ENCODE data around the gene MYCT1.
"Not testable (repeated sequence)": the region's sequence is repeated elsewhere in the genome, so short reads cannot be mapped to it uniquely, and the experiment has no call there.

MYCT1 gene

GRCh38 chr6:152697634-152698033 lies at the start of gene MYCT1:
TSS of gene MYCT1 (plus strand) at chr6:152697897. CDS start at chr6:152697903, 6 bp downstream.
- DNase-seq (ENCODE audit: low spot score), result peak; percentile 3

- DNase-seq (ENCODE audit: low spot score), result no peak
Observed at GRCh38 chr6:152648105-152648504, 49.6 kb upstream of the MYCT1 start.

GRCh38 chr6:152651986-152652385 lies 45.7 kb upstream of the MYCT1 start:
- DNase-seq (ENCODE audit: low spot score), result no peak

- DNase-seq (ENCODE audit: low spot score), result no peak
Observed at GRCh38 chr6:152661776-152662175, 35.9 kb upstream of the MYCT1 start.

GRCh38 chr6:152669895-152670294 lies 27.8 kb upstream of the MYCT1 start:
- DNase-seq (ENCODE audit: low spot score), result peak; percentile 15

GRCh38 chr6:152671171-152671570 lies 26.5 kb upstream of the MYCT1 start:
- no peak for DNase-seq (ENCODE audit: low spot score)

- no peak for DNase-seq (ENCODE audit: low spot score)
Observed at GRCh38 chr6:152673236-152673635, 24.5 kb upstream of the MYCT1 start.

- DNase-seq (ENCODE audit: low spot score), result no peak
Observed at GRCh38 chr6:152680151-152680550, 17.5 kb upstream of the MYCT1 start.

- no peak for DNase-seq (ENCODE audit: low spot score)
Observed at GRCh38 chr6:152680879-152681517, 16.7 kb upstream of the MYCT1 start.

GRCh38 chr6:152682141-152682540 lies 15.6 kb upstream of the MYCT1 start:
- no peak for DNase-seq (ENCODE audit: low spot score)

GRCh38 chr6:152682935-152683334 lies 14.8 kb upstream of the MYCT1 start:
- DNase-seq (ENCODE audit: low spot score), result not testable (repeated sequence)

GRCh38 chr6:152685819-152686218 lies 11.9 kb upstream of the MYCT1 start:
- DNase-seq (ENCODE audit: low spot score), result no peak

- DNase-seq (ENCODE audit: low spot score), result no peak
Observed at GRCh38 chr6:152695372-152696045, 2.2 kb upstream of the MYCT1 start.

- no peak for DNase-seq (ENCODE audit: low spot score)
Observed at GRCh38 chr6:152696522-152696921, 1.2 kb upstream of the MYCT1 start.

GRCh38 chr6:152698692-152699091 lies 995 bp downstream of the MYCT1 start:
- DNase-seq (ENCODE audit: low spot score), result no peak

GRCh38 chr6:152700427-152700826 lies 2.7 kb downstream of the MYCT1 start:
- no peak for DNase-seq (ENCODE audit: low spot score)

GRCh38 chr6:152701081-152701862 lies 3.6 kb downstream of the MYCT1 start:
- DNase-seq (ENCODE audit: low spot score), result no peak

- DNase-seq (ENCODE audit: low spot score), result no peak
Observed at GRCh38 chr6:152701863-152702401, 4.2 kb downstream of the MYCT1 start.

- DNase-seq (ENCODE audit: low spot score), result not testable (repeated sequence)
Observed at GRCh38 chr6:152703750-152704149, 6.1 kb downstream of the MYCT1 start.

- DNase-seq (ENCODE audit: low spot score), result no peak
Observed at GRCh38 chr6:152705327-152705726, 7.6 kb downstream of the MYCT1 start.

- no peak for DNase-seq (ENCODE audit: low spot score)
Observed at GRCh38 chr6:152716322-152716721, 18.6 kb downstream of the MYCT1 start.

GRCh38 chr6:152720974-152721373 lies 23.3 kb downstream of the MYCT1 start:
- no peak for DNase-seq (ENCODE audit: low spot score)

- no peak for DNase-seq (ENCODE audit: low spot score)
Observed at GRCh38 chr6:152721956-152722355, 24.3 kb downstream of the MYCT1 start.

All from pons (tissue), 1 donor.